ENCODE data around the gene CISH.

The CISH gene

DNA sequence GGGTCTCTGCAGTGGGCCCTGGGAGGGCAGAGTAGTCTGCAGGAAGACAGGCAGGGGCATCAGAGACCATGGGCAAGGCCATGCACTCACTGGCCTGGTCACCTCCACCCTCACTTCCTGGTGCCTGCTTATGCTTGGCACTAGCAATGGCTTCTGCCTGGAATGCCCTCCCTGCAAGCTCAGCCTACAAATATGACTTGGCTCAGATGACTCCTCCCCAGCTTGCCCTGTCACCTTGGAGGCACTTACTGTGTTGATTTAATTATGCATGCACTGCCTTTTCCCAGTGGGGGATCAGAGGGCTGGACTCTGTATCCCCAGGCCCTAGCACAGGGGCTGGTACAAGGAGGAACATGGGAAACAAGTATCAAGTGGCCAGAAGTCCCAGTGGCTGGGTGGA is 51.9 kb downstream of the CISH start:
- Histone ChIP-seq H4K20me1 (ENCODE audit: low read depth, low read length) (no peaks in the 10 kb centered on the region), H3K9me3 (ENCODE audit: insufficient read depth, low read length) (no peaks in the 10 kb centered on the region), H2AFZ (ENCODE audit: low read depth, low read length, severe bottlenecking) (no peak overlapping the region), H3K79me2 (ENCODE audit: insufficient read depth, low read length) (no peaks in the 10 kb centered on the region), H3F3A (ENCODE audit: insufficient read depth) (no peaks in the 10 kb centered on the region), H3K9ac (ENCODE audit: low read length) (no peak overlapping the region), H3K4me2 (ENCODE audit: low read depth, low read length, poor library complexity, severe bottlenecking) (no peak overlapping the region), H3K27ac (ENCODE audit: low read depth, low read length) (no peak overlapping the region), H3K9me2 (replicated peaks; ENCODE audit: insufficient read depth, low read length) (no peaks in the 10 kb centered on the region), H3K27me3 (ENCODE audit: low read length) (no peaks in the 10 kb centered on the region), H3K36me3 (ENCODE audit: low read length) (no peaks in the 10 kb centered on the region), H3K4me3 (ENCODE audit: insufficient read depth, low read length, poor library complexity, severe bottlenecking) (no peak overlapping the region)
- TF ChIP-seq EZH2phosphoT487 (conservative IDR thresholded peaks at IDR 0.05; ENCODE audit: low read length) = no peak
- TF ChIP-seq, protein P1, sequence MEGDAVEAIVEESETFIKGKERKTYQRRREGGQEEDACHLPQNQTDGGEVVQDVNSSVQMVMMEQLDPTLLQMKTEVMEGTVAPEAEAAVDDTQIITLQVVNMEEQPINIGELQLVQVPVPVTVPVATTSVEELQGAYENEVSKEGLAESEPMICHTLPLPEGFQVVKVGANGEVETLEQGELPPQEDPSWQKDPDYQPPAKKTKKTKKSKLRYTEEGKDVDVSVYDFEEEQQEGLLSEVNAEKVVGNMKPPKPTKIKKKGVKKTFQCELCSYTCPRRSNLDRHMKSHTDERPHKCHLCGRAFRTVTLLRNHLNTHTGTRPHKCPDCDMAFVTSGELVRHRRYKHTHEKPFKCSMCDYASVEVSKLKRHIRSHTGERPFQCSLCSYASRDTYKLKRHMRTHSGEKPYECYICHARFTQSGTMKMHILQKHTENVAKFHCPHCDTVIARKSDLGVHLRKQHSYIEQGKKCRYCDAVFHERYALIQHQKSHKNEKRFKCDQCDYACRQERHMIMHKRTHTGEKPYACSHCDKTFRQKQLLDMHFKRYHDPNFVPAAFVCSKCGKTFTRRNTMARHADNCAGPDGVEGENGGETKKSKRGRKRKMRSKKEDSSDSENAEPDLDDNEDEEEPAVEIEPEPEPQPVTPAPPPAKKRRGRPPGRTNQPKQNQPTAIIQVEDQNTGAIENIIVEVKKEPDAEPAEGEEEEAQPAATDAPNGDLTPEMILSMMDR (IDR thresholded peaks at IDR 0.05; ENCODE audit: insufficient read depth, low read length, poor library complexity, severe bottlenecking) = no peak

DNA sequence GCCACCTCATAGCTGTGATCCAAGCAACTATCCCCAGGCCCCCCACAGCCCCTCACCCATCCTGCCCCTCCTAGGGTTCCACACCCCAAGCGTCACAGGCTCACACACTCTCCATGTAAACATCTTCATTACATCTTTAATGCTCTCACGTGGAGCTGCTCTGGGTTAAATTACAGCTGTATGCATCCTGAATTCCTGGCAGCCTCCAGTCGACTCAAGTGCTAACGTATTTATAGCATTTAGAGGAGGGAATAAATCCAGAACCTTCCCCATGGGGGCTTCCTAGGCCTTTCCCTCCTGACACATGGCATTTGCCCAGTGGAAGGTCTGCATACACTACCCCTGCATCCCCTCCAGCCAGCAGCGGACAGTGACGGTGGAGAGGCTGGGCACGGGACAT is 53.7 kb downstream of the CISH start:
- H3K9me2 ChIP-seq (replicated peaks; ENCODE audit: insufficient read depth, low read length) = no peaks in the 10 kb centered on the region
- no peak overlapping the region for H2AFZ ChIP-seq (ENCODE audit: low read depth, low read length, severe bottlenecking)
- no peak overlapping the region for H3K27ac ChIP-seq (ENCODE audit: low read depth, low read length)
- H3K4me3 ChIP-seq (ENCODE audit: insufficient read depth, low read length, poor library complexity, severe bottlenecking) = no peak overlapping the region
- TF ChIP-seq EZH2phosphoT487 (conservative IDR thresholded peaks at IDR 0.05; ENCODE audit: low read length) = no peak
- TF ChIP-seq, protein P1 (IDR thresholded peaks at IDR 0.05; ENCODE audit: insufficient read depth, low read length, poor library complexity, severe bottlenecking) = no peak
- no peaks in the 10 kb centered on the region for H4K20me1 ChIP-seq (ENCODE audit: low read depth, low read length)
- H3K4me2 ChIP-seq (ENCODE audit: low read depth, low read length, poor library complexity, severe bottlenecking) = no peak overlapping the region
- H3F3A ChIP-seq (ENCODE audit: insufficient read depth) = no peaks in the 10 kb centered on the region
- no peaks in the 10 kb centered on the region for H3K9me3 ChIP-seq (ENCODE audit: insufficient read depth, low read length)
- no peak overlapping the region for H3K9ac ChIP-seq (ENCODE audit: low read length)
- H3K27me3 ChIP-seq (ENCODE audit: low read length) = no peaks in the 10 kb centered on the region
- H3K36me3 ChIP-seq (ENCODE audit: low read length) = no peaks in the 10 kb centered on the region
- no peaks in the 10 kb centered on the region for H3K79me2 ChIP-seq (ENCODE audit: insufficient read depth, low read length)

DNA sequence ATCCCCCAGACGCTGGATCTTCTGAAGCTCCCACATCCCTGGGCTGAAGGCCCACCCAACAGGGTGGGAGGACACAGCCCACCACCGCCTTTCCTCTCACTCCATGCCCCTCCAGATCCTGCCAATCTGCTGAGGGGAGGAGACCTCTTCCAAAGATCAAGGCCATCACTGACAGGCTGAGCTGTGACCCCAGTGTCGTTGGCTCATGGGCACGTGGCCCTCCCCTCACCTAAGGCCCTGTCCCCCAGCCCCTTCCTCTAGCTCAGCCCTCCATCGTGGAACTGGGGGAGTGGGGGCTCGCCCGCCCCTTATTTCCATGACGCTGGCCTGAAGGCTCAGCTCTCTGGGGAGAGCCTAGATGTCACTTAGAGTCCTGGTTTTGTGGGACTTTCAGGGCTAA is 54.5 kb downstream of the CISH start:
- TF ChIP-seq, protein P1 (IDR thresholded peaks at IDR 0.05; ENCODE audit: insufficient read depth, low read length, poor library complexity, severe bottlenecking) = no peak
- TF ChIP-seq EZH2phosphoT487 (conservative IDR thresholded peaks at IDR 0.05; ENCODE audit: low read length) = no peak
- no peak overlapping the region for H3K4me2 ChIP-seq (ENCODE audit: low read depth, low read length, poor library complexity, severe bottlenecking)
- no peaks in the 10 kb centered on the region for H3K27me3 ChIP-seq (ENCODE audit: low read length)
- H3F3A ChIP-seq (ENCODE audit: insufficient read depth) = no peaks in the 10 kb centered on the region
- H3K79me2 ChIP-seq (ENCODE audit: insufficient read depth, low read length) = no peaks in the 10 kb centered on the region
- no peak overlapping the region for H2AFZ ChIP-seq (ENCODE audit: low read depth, low read length, severe bottlenecking)
- H3K4me3 ChIP-seq (ENCODE audit: insufficient read depth, low read length, poor library complexity, severe bottlenecking) = no peak overlapping the region
- H4K20me1 ChIP-seq (ENCODE audit: low read depth, low read length) = no peaks in the 10 kb centered on the region
- no peaks in the 10 kb centered on the region for H3K9me3 ChIP-seq (ENCODE audit: insufficient read depth, low read length)
- H3K9ac ChIP-seq (ENCODE audit: low read length) = no peak overlapping the region
- H3K36me3 ChIP-seq (ENCODE audit: low read length) = no peaks in the 10 kb centered on the region
- no peaks in the 10 kb centered on the region for H3K9me2 ChIP-seq (replicated peaks; ENCODE audit: insufficient read depth, low read length)
- H3K27ac ChIP-seq (ENCODE audit: low read depth, low read length) = no peak overlapping the region
